Ovary (tissue), 3 donors: ENCODE data around the gene GPX3.

Source experiments
- CTCF ChIP-seq, 3 donors: fragments of 450-650 bp in 2 of 3; fragments of 200-600 bp in 1 of 3; IDR thresholded peaks; one replicate each; pipeline versions ENCODE4 v1.5.1 to v1.8.0; 2016 to 2022; ENCODE audit warnings: antibody characterized with exemption in 3 of 3, mild to moderate bottlenecking in 1 of 3
- EP300 ChIP-seq: sonication (generic); formaldehyde crosslinking; IDR thresholded peaks from one replicate; pipeline ENCODE4 v1.6.1; 2017; ENCODE audit warnings: antibody characterized with exemption
- POLR2A ChIP-seq: fragments of 450-650 bp; IDR thresholded peaks from one replicate; pipeline ENCODE4 v1.6.1; 2017; ENCODE audit warnings: antibody characterized with exemption, mild to moderate bottlenecking, moderate library complexity
- donor health status: DM: no; HTN: no; CAD: no.

- TF ChIP-seq CTCF (IDR thresholded peaks at IDR 0.05) (no peak), POLR2A (no peak), EP300 (no peak)
These were observed 17.4 kb downstream of the GPX3 start for GRCh38 chr5:151037561-151038411.
